Lower leg skin (tissue), 4 donors: Measurements from ENCODE around the gene SERINC5. TPM values are rescaled to one million over a fixed set of nuclear protein-coding genes. Genes with fewer than 3 reads are reported as not detected.

Source experiments
- DNase-seq, 2 donors: peaks; one replicate each; pipeline ENCODE4 v3.0.0-alpha.2; 2019; ENCODE audit warnings: low spot score in 2 of 2
- H3K4me3 ChIP-seq: fragments of 200-600 bp; sonication (generic); 2 replicates; pipeline ENCODE4 v1.5.1; 2017; ENCODE audit warnings: mild to moderate bottlenecking, low read depth; ENCODE audit not compliant: poor library complexity, severe bottlenecking
- CTCF ChIP-seq, 3 donors: fragments of 450-650 bp; IDR thresholded peaks; one replicate each; pipeline ENCODE4 v1.5.1; 2016; ENCODE audit warnings: antibody characterized with exemption in 3 of 3, mild to moderate bottlenecking in 3 of 3, moderate library complexity in 2 of 3
- POLR2A ChIP-seq, 2 donors: fragments of 450-650 bp; IDR thresholded peaks; one replicate each; pipeline ENCODE4 v1.6.1; 2016 to 2017; ENCODE audit warnings: antibody characterized with exemption in 2 of 2, mild to moderate bottlenecking in 1 of 2, moderate library complexity in 1 of 2
- WGBS, 2 donors: methylation state at CpG; one replicate each; pipeline ENCODE4 v1.1.5; 2018; 5-methylcytosine and 5-hydroxymethylcytosine counted together
- intact Hi-C: fragments of 100-400 bp; cut with DNase I; formaldehyde crosslinking; loops from one replicate; pipeline ENCODE4 v1.15.0; 2023; ENCODE audit warnings: low total_unique reads
- total RNA-seq, 4 donors: library from RNA; depleted of rRNA; stranded (reverse); fragments of >200 nt; gene quantifications; one replicate each; pipeline ENCODE4 v1.1.0, GENCODE V29; 2016

SERINC5 gene
- total RNA-seq, 4 donors from 2014 or later = 49.6 to 61.4 (median 56.3) TPM

- WGBS, 2 donors = 90 to 94% methylated on average over 9 of the region's 9 CpGs
- H3K4me3 ChIP-seq = no peak overlapping the region
- TF ChIP-seq CTCF (IDR thresholded peaks at IDR 0.05) (no peak), POLR2A (IDR thresholded peaks at IDR 0.05) (no peak)
- intact Hi-C loops = no loop called here
- DNase-seq = no peak
Observed at GRCh38 chr5:80223561-80223960, 32.3 kb downstream of the SERINC5 start.

GRCh38 chr5:80220245-80220897 lies 35.5 kb downstream of the SERINC5 start:
- TF ChIP-seq CTCF (IDR thresholded peaks at IDR 0.05) (no peak), POLR2A (IDR thresholded peaks at IDR 0.05) (no peak)
- no peak for DNase-seq
- no peak overlapping the region for H3K4me3 ChIP-seq
- intact Hi-C loops = no loop called here
- WGBS, 2 donors = 90 to 93% methylated on average over 5 of the region's 5 CpGs

GRCh38 chr5:80219391-80219790 lies 36.5 kb downstream of the SERINC5 start:
- WGBS, 2 donors = 61 to 65% methylated on average over 4 of the region's 4 CpGs
- intact Hi-C loops = no loop called here
- H3K4me3 ChIP-seq = no peak overlapping the region
- TF ChIP-seq POLR2A (IDR thresholded peaks at IDR 0.05) = no peak
- TF ChIP-seq CTCF (IDR thresholded peaks at IDR 0.05) = no peak
- no peak for DNase-seq

- 64 to 67% methylated on average over 2 of the region's 2 CpGs for WGBS, 2 donors
- no peak overlapping the region for H3K4me3 ChIP-seq
- intact Hi-C loops = no loop called here
- DNase-seq = no peak
- no peak for TF ChIP-seq POLR2A (IDR thresholded peaks at IDR 0.05)
- no peak for TF ChIP-seq CTCF (IDR thresholded peaks at IDR 0.05)
Observed at GRCh38 chr5:80217667-80218066, 38.2 kb downstream of the SERINC5 start.

GRCh38 chr5:80216753-80217596 lies 38.9 kb downstream of the SERINC5 start:
- 35 to 36% methylated on average over 12 of the region's 12 CpGs for WGBS, 2 donors
- no peak overlapping the region for H3K4me3 ChIP-seq
- peak; percentile 23 to 84 for DNase-seq
- TF ChIP-seq POLR2A (IDR thresholded peaks at IDR 0.05) (no peak), CTCF (IDR thresholded peaks at IDR 0.05) (no peak)
- intact Hi-C loops = no loop called here
